AG09309 (cell line): ENCODE measurements around the gene HSD3B7.

Experiments
- DNase-seq: peaks from one replicate; pipeline ENCODE4 v3.0.0-alpha.2; 2010; ENCODE audit warnings: low read depth
- H3K4me3 ChIP-seq: 2 replicates; pipeline ENCODE4 v1.5.1; 2011; ENCODE audit warnings: mild to moderate bottlenecking, low read depth, low read length, moderate library complexity; ENCODE audit not compliant: control insufficient read depth
- CTCF ChIP-seq: IDR thresholded peaks from 2 replicates; pipeline ENCODE4 v1.5.1; 2011; ENCODE audit warnings: mild to moderate bottlenecking, low read depth, low read length, inconsistent platforms; ENCODE audit not compliant: insufficient read depth, control insufficient read depth; ENCODE audit errors: missing control alignments

Gene HSD3B7

GRCh38 chr16:30946671-30947540, 38.1 kb upstream of the HSD3B7 start:
- H3K4me3 ChIP-seq = no peak overlapping the region
- no peak for DNase-seq
- TF ChIP-seq CTCF = no peak

GRCh38 chr16:30947541-30947858, 37.5 kb upstream of the HSD3B7 start:
- no peak overlapping the region for H3K4me3 ChIP-seq
- no peak for TF ChIP-seq CTCF
- no peak for DNase-seq

DNA sequence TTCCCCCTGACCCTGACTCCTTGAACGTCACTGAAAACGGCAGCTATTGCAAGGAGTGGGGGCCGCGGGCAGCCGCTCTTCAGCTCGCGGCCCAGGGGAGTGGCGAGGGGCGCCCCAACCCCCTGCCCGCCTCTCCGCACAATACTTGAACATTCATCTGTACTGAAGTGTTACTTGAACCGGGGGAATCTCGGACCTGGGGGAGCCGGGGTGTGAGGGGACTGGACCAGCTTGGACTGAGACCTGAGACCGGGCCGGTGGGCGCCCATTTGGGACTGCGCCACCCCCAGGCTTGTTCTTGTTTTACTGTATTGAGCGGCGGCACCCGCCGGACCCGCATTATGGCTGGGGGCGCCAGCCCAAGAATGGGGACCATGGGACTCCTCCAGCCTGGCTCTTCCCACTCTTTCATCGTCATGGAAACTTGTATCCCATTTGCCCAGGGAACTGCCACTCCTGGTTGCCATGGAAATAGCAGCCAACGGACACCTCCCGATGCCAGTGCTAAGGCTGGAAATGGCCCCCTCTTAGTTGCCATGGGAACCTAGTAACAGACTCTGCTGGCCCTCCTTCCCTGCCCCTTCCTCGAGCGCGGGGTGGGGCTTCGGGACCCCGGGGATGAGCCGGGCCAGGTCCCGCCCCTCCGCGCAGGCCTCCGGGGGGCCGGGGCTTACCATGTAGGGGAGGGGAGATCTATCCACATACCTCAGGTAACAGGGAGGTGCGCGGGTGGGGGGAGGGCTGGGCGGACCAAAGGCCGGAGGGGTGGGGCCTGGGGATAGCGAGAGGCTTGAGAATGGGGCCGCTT, 36.9 kb upstream of the HSD3B7 start:
- peak; percentile 90 for DNase-seq
- TF ChIP-seq CTCF = no peak
- peak overlapping the region; percentile 88 for H3K4me3 ChIP-seq

DNA sequence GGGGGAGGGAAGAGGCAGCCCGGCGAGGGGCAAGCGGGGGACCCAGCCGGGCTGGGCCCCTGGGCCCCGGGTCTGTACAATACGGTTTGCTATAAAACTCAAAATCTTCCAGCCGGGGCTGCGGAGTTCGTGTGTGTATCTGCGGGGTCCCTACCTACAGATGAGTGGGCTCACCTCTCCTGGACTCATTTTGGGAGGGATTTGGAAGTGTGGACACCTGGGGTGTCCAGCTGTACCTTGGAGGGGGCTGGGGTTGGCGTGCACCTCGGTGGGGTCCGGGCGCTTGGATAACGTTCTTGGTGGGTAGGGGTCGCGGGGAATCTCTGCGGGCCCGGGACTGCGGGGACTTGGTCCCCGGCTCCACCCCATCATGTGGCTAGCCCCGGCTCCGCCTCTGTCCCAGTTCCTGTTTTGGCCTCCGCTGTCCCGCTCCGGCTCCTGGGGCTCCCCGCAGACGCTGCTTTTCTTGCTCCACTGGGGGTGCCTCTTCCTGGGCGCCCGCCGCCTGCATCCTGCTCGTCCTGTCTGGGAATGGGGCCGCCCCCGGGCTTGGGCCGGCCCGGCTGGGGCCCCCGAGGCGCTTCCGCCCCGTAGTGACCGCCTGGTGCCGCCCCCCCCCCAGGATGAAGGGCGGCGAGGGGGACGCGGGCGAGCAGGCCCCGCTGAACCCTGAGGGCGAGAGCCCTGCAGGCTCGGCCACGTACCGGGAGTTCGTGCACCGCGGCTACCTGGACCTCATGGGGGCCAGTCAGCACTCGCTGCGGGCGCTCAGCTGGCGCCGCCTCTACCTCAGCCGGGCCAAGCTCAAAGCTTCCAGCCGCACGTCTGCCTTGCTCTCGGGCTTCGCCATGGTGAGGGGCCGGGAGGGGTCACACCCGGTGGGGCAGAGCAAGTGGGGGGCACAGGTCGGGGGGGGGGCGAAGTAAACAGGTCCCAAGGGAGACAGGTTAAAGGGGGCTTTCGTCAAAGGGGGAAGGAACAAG, 36.0 kb upstream of the HSD3B7 start, which contains the start of gene ORAI3:
ORAI3 (plus strand) TSS at position 402 of the 983 bp plus-strand sequence; CDS start at position 624, 222 bp downstream.
- H3K4me3 ChIP-seq = peak within 1 kb of the TSS; percentile 88
- TF ChIP-seq CTCF = no peak
- DNase-seq = no peak

GRCh38 chr16:30949650-30950515, 35.1 kb upstream of the HSD3B7 start:
- TF ChIP-seq CTCF = no peak
- H3K4me3 ChIP-seq = peak overlapping the region; percentile 88
- DNase-seq = no peak
